OCI-LY3 (cell line): ENCODE results near the gene LMX1A.

Experiments
- H2AFZ ChIP-seq: fragments of 200-600, 300-600 bp; shearing (Covaris generic); 2 replicates; pipeline ENCODE4 v1.6.0; 2014; ENCODE audit warnings: antibody characterized with exemption, low read depth, low read length
- H3K27ac ChIP-seq: fragments of 200-600, 300-600 bp; sonication (generic); 2 replicates; pipeline ENCODE4 v1.5.1; 2014; ENCODE audit warnings: mild to moderate bottlenecking, low read length, moderate library complexity, mixed read lengths
- H3K27me3 ChIP-seq: fragments of 200-600, 300-600 bp; sonication (generic); 2 replicates; pipeline ENCODE4 v1.6.1; 2014; ENCODE audit warnings: low read depth, low read length, mixed read lengths
- H3K36me3 ChIP-seq: fragments of 200-600, 300-600 bp; sonication (generic); replicated peaks from 2 replicates; pipeline ENCODE3; 2014; ENCODE audit warnings: low read depth, low read length, mixed read lengths
- H3K4me1 ChIP-seq: fragments of 300-600, 200-600 bp; sonication (generic); 2 replicates; pipeline ENCODE4 v1.6.1; 2014; ENCODE audit warnings: low read length, mixed read lengths
- H3K4me2 ChIP-seq: fragments of 200-600, 300-600 bp; sonication (generic); 2 replicates; pipeline ENCODE4 v1.6.1; 2014; ENCODE audit warnings: low read length, mixed read lengths
- H3K4me3 ChIP-seq: fragments of 300-600, 200-600 bp; sonication (generic); 2 replicates; pipeline ENCODE4 v1.5.1; 2014; ENCODE audit warnings: antibody characterized with exemption, mild to moderate bottlenecking, low read length, moderate library complexity
- H3K79me2 ChIP-seq: fragments of 300-600, 200-600 bp; shearing (Covaris generic); 2 replicates; pipeline ENCODE4 v1.6.1; 2014; ENCODE audit warnings: mild to moderate bottlenecking, low read length, mixed read lengths
- H3K9ac ChIP-seq: fragments of 300-600, 200-600 bp; shearing (Covaris generic); 2 replicates; pipeline ENCODE4 v1.6.0; 2014; ENCODE audit warnings: mild to moderate bottlenecking, low read length, moderate library complexity
- H3K9me3 ChIP-seq: fragments of 200-600, 300-600 bp; shearing (Covaris generic); 2 replicates; pipeline ENCODE4 v1.6.1; 2014; ENCODE audit warnings: low read length, mixed read lengths; ENCODE audit not compliant: insufficient read depth
- H4K20me1 ChIP-seq: fragments of 200-600, 300-600 bp; sonication (generic); 2 replicates; pipeline ENCODE4 v1.6.1; 2016; ENCODE audit warnings: low read length, mixed read lengths; ENCODE audit not compliant: insufficient read depth
- CTCF ChIP-seq: fragments of 200-600, 300-600 bp; sonication (generic); IDR thresholded peaks from 2 replicates; pipeline ENCODE4 v1.5.1; 2014; ENCODE audit warnings: antibody characterized with exemption, low read length, low read depth
- EZH2phosphoT487 ChIP-seq: fragments of 200-600 bp; shearing (Covaris generic); IDR thresholded peaks from 2 replicates; pipeline ENCODE4 v1.6.1; 2018; ENCODE audit warnings: antibody characterized with exemption, mixed run types, low read depth

Gene LMX1A

GRCh38 chr1:165354739-165355138 lies 1.8 kb downstream of the LMX1A start:
- Histone ChIP-seq H3K4me3 (no peak overlapping the region), H2AFZ (no peak overlapping the region), H4K20me1 (no peaks in the 10 kb centered on the region), H3K9me3 (no peaks in the 10 kb centered on the region), H3K9ac (no peak overlapping the region), H3K36me3 (no peaks in the 10 kb centered on the region), H3K27me3 (peaks cover 19% of the 10 kb centered on the region), H3K4me2 (no peak overlapping the region), H3K4me1 (no peaks in the 10 kb centered on the region), H3K27ac (no peak overlapping the region), H3K79me2 (no peaks in the 10 kb centered on the region)
- no peak for TF ChIP-seq EZH2phosphoT487
- TF ChIP-seq CTCF, result no peak

GRCh38 chr1:165353731-165354671 lies 2.5 kb downstream of the LMX1A start:
- Histone ChIP-seq H3K4me2 (no peak overlapping the region), H3K4me1 (no peaks in the 10 kb centered on the region), H2AFZ (no peak overlapping the region)

GRCh38 chr1:165352442-165353293 lies 3.8 kb downstream of the LMX1A start:
- Histone ChIP-seq H3K27ac (no peak overlapping the region), H2AFZ (no peak overlapping the region), H3K79me2 (no peaks in the 10 kb centered on the region), H3K4me3 (no peak overlapping the region), H3K9me3 (no peaks in the 10 kb centered on the region), H3K27me3 (peaks cover 25% of the 10 kb centered on the region), H3K9ac (no peak overlapping the region), H4K20me1 (no peaks in the 10 kb centered on the region), H3K4me1 (no peaks in the 10 kb centered on the region), H3K4me2 (no peak overlapping the region), H3K36me3 (no peaks in the 10 kb centered on the region)
- TF ChIP-seq EZH2phosphoT487, result no peak
- no peak for TF ChIP-seq CTCF

More at GRCh38 chr1:165353731-165354671, 2.5 kb downstream of the LMX1A start:
- Histone ChIP-seq H4K20me1 (no peaks in the 10 kb centered on the region), H3K9me3 (no peaks in the 10 kb centered on the region), H3K36me3 (no peaks in the 10 kb centered on the region), H3K27ac (no peak overlapping the region), H3K79me2 (no peaks in the 10 kb centered on the region), H3K27me3 (peaks cover 20% of the 10 kb centered on the region), H3K4me3 (no peak overlapping the region), H3K9ac (no peak overlapping the region)
- TF ChIP-seq CTCF (no peak), EZH2phosphoT487 (no peak)
